Measurements from ENCODE around the gene FAM118A. TPM values are rescaled to one million over a fixed set of nuclear protein-coding genes. Genes with fewer than 3 reads are reported as not detected.

FAM118A gene
- total RNA-seq, 1 experiment from 2014 or later = 21.3 TPM

DNA sequence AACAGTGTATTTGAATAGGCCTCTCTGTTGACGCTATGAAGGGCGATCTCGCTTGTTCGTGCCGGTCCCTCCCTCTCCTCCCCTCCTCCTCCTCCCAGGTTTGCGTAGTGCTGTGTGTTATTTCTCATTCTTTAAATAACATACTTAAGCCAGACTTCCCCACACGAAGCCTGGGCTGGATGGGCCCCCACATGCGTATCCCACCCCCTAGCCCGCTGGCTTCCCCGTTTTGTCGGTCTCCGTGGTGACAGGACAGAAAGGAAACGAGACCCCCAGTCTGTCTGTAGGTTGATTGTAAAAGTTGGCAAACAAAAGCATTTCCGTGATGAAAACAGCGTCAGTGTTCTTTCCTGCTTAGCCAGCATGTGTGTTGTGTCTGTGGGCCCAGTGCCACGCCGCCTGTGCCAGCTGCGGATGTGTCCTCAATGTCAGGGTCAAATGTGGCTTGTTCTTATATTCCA, 27.3 kb downstream of the FAM118A start:
- ATAC-seq = no peak

DNA sequence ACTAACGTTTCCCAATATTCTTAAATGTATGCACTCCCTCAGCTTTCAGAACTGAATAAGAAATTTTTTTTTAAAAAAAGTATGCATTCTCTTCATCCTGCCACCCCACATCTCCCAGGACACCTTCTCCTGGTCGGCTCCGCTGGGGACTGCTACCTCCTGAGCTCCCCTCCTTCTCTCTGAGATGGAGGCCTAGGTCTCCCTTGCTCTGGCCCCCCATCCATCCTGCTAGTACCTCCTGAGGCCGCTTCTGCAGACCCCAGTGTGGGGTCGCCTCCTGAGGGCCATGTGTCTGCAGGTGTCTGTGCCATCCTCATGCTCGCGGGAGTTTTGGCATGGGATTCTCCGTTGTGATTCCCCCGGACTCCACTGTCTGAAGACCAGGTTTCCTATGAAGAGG, 27.8 kb downstream of the FAM118A start:
- no peak for ATAC-seq
- DNase-seq (ENCODE audit: low spot score) = no peak
- H3K27ac Mint-ChIP-seq = no peak overlapping the region
- no peak overlapping the region for H3K4me3 Mint-ChIP-seq
- ChIA-PET POLR2A (no interaction called here), CTCF (no interaction called here)
- peaks cover 21% of the 10 kb centered on the region for H3K36me3 Mint-ChIP-seq
- no peaks in the 10 kb centered on the region for H3K9me3 Mint-ChIP-seq
- no peaks in the 10 kb centered on the region for H3K27me3 Mint-ChIP-seq (ENCODE audit: low read depth)
- no peaks in the 10 kb centered on the region for H3K4me1 Mint-ChIP-seq
- TF ChIP-seq, protein P1, sequence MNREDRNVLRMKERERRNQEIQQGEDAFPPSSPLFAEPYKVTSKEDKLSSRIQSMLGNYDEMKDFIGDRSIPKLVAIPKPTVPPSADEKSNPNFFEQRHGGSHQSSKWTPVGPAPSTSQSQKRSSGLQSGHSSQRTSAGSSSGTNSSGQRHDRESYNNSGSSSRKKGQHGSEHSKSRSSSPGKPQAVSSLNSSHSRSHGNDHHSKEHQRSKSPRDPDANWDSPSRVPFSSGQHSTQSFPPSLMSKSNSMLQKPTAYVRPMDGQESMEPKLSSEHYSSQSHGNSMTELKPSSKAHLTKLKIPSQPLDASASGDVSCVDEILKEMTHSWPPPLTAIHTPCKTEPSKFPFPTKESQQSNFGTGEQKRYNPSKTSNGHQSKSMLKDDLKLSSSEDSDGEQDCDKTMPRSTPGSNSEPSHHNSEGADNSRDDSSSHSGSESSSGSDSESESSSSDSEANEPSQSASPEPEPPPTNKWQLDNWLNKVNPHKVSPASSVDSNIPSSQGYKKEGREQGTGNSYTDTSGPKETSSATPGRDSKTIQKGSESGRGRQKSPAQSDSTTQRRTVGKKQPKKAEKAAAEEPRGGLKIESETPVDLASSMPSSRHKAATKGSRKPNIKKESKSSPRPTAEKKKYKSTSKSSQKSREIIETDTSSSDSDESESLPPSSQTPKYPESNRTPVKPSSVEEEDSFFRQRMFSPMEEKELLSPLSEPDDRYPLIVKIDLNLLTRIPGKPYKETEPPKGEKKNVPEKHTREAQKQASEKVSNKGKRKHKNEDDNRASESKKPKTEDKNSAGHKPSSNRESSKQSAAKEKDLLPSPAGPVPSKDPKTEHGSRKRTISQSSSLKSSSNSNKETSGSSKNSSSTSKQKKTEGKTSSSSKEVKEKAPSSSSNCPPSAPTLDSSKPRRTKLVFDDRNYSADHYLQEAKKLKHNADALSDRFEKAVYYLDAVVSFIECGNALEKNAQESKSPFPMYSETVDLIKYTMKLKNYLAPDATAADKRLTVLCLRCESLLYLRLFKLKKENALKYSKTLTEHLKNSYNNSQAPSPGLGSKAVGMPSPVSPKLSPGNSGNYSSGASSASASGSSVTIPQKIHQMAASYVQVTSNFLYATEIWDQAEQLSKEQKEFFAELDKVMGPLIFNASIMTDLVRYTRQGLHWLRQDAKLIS (CRISPR knock-in tag; IDR thresholded peaks at IDR 0.05; ENCODE audit: borderline replicate concordance) = no peak
- TF ChIP-seq ZNF219 (CRISPR knock-in tag; IDR thresholded peaks at IDR 0.05; ENCODE audit: borderline replicate concordance) (no peak), SMAD4 (CRISPR knock-in tag; IDR thresholded peaks at IDR 0.05) (no peak), ETV6 (CRISPR knock-in tag; IDR thresholded peaks at IDR 0.05) (no peak), ZNF396 (CRISPR knock-in tag; IDR thresholded peaks at IDR 0.05; ENCODE audit: borderline replicate concordance) (no peak), TCF7 (CRISPR knock-in tag; IDR thresholded peaks at IDR 0.05; ENCODE audit: low read depth) (no peak), TEAD4 (CRISPR knock-in tag; IDR thresholded peaks at IDR 0.05) (no peak), MYBL2 (CRISPR knock-in tag; IDR thresholded peaks at IDR 0.05) (no peak), ZNF416 (CRISPR knock-in tag; IDR thresholded peaks at IDR 0.05) (no peak), JAZF1 (CRISPR knock-in tag; IDR thresholded peaks at IDR 0.05) (no peak), E2F5 (CRISPR knock-in tag; IDR thresholded peaks at IDR 0.05) (no peak)
- TF ChIP-seq, protein P2, sequence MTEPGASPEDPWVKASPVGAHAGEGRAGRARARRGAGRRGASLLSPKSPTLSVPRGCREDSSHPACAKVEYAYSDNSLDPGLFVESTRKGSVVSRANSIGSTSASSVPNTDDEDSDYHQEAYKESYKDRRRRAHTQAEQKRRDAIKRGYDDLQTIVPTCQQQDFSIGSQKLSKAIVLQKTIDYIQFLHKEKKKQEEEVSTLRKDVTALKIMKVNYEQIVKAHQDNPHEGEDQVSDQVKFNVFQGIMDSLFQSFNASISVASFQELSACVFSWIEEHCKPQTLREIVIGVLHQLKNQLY (CRISPR knock-in tag; IDR thresholded peaks at IDR 0.05) = no peak
- TF ChIP-seq, protein P3, sequence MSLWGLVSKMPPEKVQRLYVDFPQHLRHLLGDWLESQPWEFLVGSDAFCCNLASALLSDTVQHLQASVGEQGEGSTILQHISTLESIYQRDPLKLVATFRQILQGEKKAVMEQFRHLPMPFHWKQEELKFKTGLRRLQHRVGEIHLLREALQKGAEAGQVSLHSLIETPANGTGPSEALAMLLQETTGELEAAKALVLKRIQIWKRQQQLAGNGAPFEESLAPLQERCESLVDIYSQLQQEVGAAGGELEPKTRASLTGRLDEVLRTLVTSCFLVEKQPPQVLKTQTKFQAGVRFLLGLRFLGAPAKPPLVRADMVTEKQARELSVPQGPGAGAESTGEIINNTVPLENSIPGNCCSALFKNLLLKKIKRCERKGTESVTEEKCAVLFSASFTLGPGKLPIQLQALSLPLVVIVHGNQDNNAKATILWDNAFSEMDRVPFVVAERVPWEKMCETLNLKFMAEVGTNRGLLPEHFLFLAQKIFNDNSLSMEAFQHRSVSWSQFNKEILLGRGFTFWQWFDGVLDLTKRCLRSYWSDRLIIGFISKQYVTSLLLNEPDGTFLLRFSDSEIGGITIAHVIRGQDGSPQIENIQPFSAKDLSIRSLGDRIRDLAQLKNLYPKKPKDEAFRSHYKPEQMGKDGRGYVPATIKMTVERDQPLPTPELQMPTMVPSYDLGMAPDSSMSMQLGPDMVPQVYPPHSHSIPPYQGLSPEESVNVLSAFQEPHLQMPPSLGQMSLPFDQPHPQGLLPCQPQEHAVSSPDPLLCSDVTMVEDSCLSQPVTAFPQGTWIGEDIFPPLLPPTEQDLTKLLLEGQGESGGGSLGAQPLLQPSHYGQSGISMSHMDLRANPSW (CRISPR knock-in tag; conservative IDR thresholded peaks at IDR 0.05; ENCODE audit: low read depth) = no peak
- TF ChIP-seq, protein P4, sequence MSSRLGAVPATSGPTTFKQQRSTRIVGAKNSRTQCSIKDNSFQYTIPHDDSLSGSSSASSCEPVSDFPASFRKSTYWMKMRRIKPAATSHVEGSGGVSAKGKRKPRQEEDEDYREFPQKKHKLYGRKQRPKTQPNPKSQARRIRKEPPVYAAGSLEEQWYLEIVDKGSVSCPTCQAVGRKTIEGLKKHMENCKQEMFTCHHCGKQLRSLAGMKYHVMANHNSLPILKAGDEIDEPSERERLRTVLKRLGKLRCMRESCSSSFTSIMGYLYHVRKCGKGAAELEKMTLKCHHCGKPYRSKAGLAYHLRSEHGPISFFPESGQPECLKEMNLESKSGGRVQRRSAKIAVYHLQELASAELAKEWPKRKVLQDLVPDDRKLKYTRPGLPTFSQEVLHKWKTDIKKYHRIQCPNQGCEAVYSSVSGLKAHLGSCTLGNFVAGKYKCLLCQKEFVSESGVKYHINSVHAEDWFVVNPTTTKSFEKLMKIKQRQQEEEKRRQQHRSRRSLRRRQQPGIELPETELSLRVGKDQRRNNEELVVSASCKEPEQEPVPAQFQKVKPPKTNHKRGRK (CRISPR knock-in tag; IDR thresholded peaks at IDR 0.05; ENCODE audit: borderline replicate concordance) = no peak

More for the DNA sequence above, 27.3 kb downstream of the FAM118A start:
- Mint-ChIP-seq H3K9me3 (no peaks in the 10 kb centered on the region), H3K36me3 (peaks cover 21% of the 10 kb centered on the region), H3K27me3 (ENCODE audit: low read depth) (no peaks in the 10 kb centered on the region), H3K4me1 (no peaks in the 10 kb centered on the region), H3K27ac (no peak overlapping the region; the same call in 1 of the 2 replicates), H3K4me3 (no peak overlapping the region)
- POLR2A ChIA-PET = no interaction called here
- CTCF ChIA-PET = no interaction called here
- no peak for DNase-seq (ENCODE audit: low spot score)
- TF ChIP-seq IRF1 (CRISPR knock-in tag; IDR thresholded peaks at IDR 0.05) (no peak), JUN (CRISPR knock-in tag; IDR thresholded peaks at IDR 0.05) (no peak), ZNF138 (CRISPR knock-in tag; conservative IDR thresholded peaks at IDR 0.05) (no peak), GABPB1 (CRISPR knock-in tag; IDR thresholded peaks at IDR 0.05) (no peak), SP1 (CRISPR knock-in tag; conservative IDR thresholded peaks at IDR 0.05) (no peak), SOX15 (CRISPR knock-in tag; IDR thresholded peaks at IDR 0.05) (no peak)
- TF ChIP-seq, protein P1 (CRISPR knock-in tag; IDR thresholded peaks at IDR 0.05; ENCODE audit: borderline replicate concordance) = no peak

Measured in WTC11 (cell line).